MM.1S (cell line): ENCODE results near the gene TPPP2.

Experiments used
- CTCF ChIP-seq: fragments of 300-600 bp; sonication (generic); IDR thresholded peaks from 2 replicates; pipeline ENCODE4 v1.5.1; 2016; ENCODE audit warnings: antibody characterized with exemption, low read length, mixed read lengths
- EZH2 ChIP-seq: fragments of 300-600 bp; sonication (generic); optimal IDR thresholded peaks from 2 replicates; pipeline ENCODE3; 2017; ENCODE audit warnings: low read depth, mild to moderate bottlenecking, antibody characterized with exemption, low read length, mixed read lengths
- EZH2phosphoT487 ChIP-seq: fragments of 300-600 bp; sonication (generic); IDR thresholded peaks from 2 replicates; pipeline ENCODE4 v1.6.1; 2018; ENCODE audit warnings: antibody characterized with exemption, low read length

DNA sequence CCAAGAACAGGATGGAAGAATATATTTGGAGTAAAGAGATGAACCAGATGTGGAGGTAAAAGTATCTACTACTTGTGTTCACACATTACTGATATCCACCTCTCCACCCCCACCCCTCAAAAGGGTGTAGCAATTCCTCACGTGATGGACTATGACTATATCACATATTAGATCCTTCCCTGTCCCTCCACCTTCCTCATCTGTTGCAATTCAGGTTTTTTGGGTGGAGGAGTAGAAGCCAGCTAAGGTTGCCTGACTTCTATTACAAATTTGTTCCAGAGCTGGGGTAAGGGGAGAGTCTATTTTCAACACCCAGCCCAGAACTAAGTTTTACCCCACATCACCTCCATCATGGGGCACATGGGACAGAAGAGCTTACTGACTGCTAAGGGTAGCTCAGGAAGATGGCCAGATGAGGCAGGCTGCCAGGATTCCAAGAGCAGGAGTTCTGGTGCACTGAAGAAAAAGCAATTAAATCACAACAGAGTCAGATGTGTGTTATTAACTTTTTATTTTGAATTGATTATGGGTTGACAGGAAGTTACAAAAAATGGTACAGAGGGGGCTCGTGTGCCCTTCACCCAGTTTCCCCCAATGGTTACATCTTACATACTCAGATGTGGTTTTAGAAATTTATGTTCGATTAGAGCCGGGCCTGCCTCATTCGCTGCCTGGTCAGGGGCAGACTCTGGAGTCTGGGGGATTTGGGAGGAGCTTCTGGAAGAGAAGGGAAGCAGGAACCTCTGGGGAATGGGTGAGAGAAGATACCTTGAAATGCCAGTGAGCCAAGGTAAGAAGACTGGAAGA is 2.5 kb downstream of the TPPP2 start:
- TF ChIP-seq CTCF, result no peak
- TF ChIP-seq EZH2, result no peak
- no peak for TF ChIP-seq EZH2phosphoT487
